Esophagus muscularis mucosa (tissue), 4 donors: ENCODE results near the gene FRMD4A. TPM values are rescaled to one million over a fixed set of nuclear protein-coding genes. Genes with fewer than 3 reads are reported as not detected.

Source experiments
- DNase-seq: peaks from one replicate; pipeline ENCODE4 v3.0.0-alpha.2; 2017; ENCODE audit errors: extremely low spot score
- H3K27ac ChIP-seq, 4 donors: fragments of 200-600 bp; sonication (generic); replicated peaks in 1 of 4; 1 replicate in 3 of 4; 2 replicates in 1 of 4; pipeline ENCODE4 v1.5.1; 2016 to 2019; ENCODE audit warnings: mild to moderate bottlenecking in 1 of 4
- H3K27me3 ChIP-seq, 4 donors: fragments of 200-600 bp; sonication (generic); one replicate each; pipeline versions ENCODE4 v1.5.1 to v1.6.0; 2016 to 2019
- H3K36me3 ChIP-seq, 4 donors: fragments of 200-600 bp; sonication (generic); one replicate each; pipeline ENCODE4 v1.5.1; 2016 to 2019
- H3K4me1 ChIP-seq, 4 donors: fragments of 200-600 bp; sonication (generic); one replicate each; pipeline ENCODE4 v1.5.1; 2016 to 2019
- H3K4me3 ChIP-seq, 4 donors: fragments of 200-600 bp; sonication (generic); 1 replicate in 2 of 4; 2 replicates in 2 of 4; pipeline ENCODE4 v1.5.1; 2016 to 2019; ENCODE audit warnings: mild to moderate bottlenecking in 4 of 4, moderate library complexity in 1 of 4
- H3K9me3 ChIP-seq, 4 donors: fragments of 200-600 bp; sonication (generic); 1 replicate in 3 of 4; 2 replicates in 1 of 4; pipeline ENCODE4 v1.5.1; 2016 to 2019
- EP300 ChIP-seq: sonication (generic); formaldehyde crosslinking; IDR thresholded peaks from one replicate; pipeline ENCODE4 v1.6.1; 2017; ENCODE audit warnings: antibody characterized with exemption
- POLR2A ChIP-seq: fragments of 450-650 bp; IDR thresholded peaks from one replicate; pipeline ENCODE4 v1.6.1; 2017; ENCODE audit warnings: antibody characterized with exemption, moderate library complexity, mild to moderate bottlenecking, low read depth
- POLR2AphosphoS5 ChIP-seq, 2 donors: sonication (generic); formaldehyde crosslinking; IDR thresholded peaks; one replicate each; pipeline ENCODE4 v1.6.1; 2017; ENCODE audit warnings: antibody characterized with exemption in 2 of 2
- WGBS: methylation state at CpG from one replicate; pipeline ENCODE4 v1.1.5; 2018; 5-methylcytosine and 5-hydroxymethylcytosine counted together
- intact Hi-C: fragments of 100-400 bp; cut with DNase I; formaldehyde crosslinking; loops from one replicate; pipeline ENCODE4 v1.15.1; 2023
- total RNA-seq, 4 donors: library from RNA; depleted of rRNA; stranded (reverse); fragments of >200 nt; gene quantifications; one replicate each; pipeline versions ENCODE4 v1.1.0 to v1.2.1, GENCODE V29; 2016
- TF ChIP-seq, protein P1 (sequence below), 3 experiments: fragments of 200-600 bp in 2 of 3; fragments of 450-650 bp in 1 of 3; sonication (generic) in 2 of 3; IDR thresholded peaks; one replicate each; pipeline ENCODE4 v1.5.1; 2017 to 2019; ENCODE audit warnings: antibody characterized with exemption in 3 of 3, mild to moderate bottlenecking in 2 of 3, moderate library complexity in 1 of 3

FRMD4A gene
- total RNA-seq, 4 donors from 2014 or later = 17.0 to 28.8 (median 21.8) TPM

DNA sequence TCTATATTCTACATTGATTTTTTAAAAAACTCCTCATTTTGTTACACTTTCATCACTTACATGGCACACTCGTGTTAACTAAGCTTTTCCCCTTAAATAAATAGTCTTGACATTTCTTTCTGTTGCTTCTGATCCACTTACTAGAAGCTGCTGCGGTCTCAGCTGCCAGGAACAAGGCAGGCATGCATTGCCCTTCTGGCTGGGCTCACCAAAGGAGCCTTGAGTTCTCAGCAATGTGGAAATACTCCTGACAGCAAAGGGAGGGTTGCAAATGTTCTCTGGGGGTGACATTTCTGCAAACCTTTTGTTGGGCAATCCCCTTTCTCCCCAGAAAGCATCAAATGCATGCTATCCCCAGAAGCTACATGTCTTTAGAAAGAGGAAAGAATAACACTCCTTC is 393.9 kb downstream of the FRMD4A start:
- peaks cover 3 to 17% (median 15%) of the 10 kb centered on the region in 4 donors for H3K4me1 ChIP-seq
- no peak overlapping the region for H3K4me3 ChIP-seq
- H3K36me3 ChIP-seq = no peaks in the 10 kb centered on the region
- no peak overlapping the region for H3K27ac ChIP-seq
- TF ChIP-seq POLR2A (no peak), EP300 (no peak), POLR2AphosphoS5 (IDR thresholded peaks at IDR 0.05) (no peak)
- TF ChIP-seq, protein P1, sequence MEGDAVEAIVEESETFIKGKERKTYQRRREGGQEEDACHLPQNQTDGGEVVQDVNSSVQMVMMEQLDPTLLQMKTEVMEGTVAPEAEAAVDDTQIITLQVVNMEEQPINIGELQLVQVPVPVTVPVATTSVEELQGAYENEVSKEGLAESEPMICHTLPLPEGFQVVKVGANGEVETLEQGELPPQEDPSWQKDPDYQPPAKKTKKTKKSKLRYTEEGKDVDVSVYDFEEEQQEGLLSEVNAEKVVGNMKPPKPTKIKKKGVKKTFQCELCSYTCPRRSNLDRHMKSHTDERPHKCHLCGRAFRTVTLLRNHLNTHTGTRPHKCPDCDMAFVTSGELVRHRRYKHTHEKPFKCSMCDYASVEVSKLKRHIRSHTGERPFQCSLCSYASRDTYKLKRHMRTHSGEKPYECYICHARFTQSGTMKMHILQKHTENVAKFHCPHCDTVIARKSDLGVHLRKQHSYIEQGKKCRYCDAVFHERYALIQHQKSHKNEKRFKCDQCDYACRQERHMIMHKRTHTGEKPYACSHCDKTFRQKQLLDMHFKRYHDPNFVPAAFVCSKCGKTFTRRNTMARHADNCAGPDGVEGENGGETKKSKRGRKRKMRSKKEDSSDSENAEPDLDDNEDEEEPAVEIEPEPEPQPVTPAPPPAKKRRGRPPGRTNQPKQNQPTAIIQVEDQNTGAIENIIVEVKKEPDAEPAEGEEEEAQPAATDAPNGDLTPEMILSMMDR (IDR thresholded peaks at IDR 0.05) = no peak
- H3K9me3 ChIP-seq = no peaks in the 10 kb centered on the region
- no peaks in the 10 kb centered on the region for H3K27me3 ChIP-seq
- 76% methylated on average over 2 of the region's 2 CpGs for WGBS
- intact Hi-C loops = no loop called here
- no peak for DNase-seq

- Histone ChIP-seq H3K27me3 (no peaks in the 10 kb centered on the region), H3K36me3 (no peaks in the 10 kb centered on the region), H3K27ac (no peak overlapping the region), H3K4me1 (peaks cover 0 to 13% (median 4%) of the 10 kb centered on the region in 4 donors), H3K9me3 (no peaks in the 10 kb centered on the region), H3K4me3 (no peak overlapping the region)
- DNase-seq = no peak
- intact Hi-C loops = no loop called here
- 59% methylated on average over 7 of the region's 10 CpGs for WGBS
- TF ChIP-seq POLR2A (no peak), POLR2AphosphoS5 (IDR thresholded peaks at IDR 0.05) (no peak), EP300 (no peak)
- TF ChIP-seq, protein P1 (IDR thresholded peaks at IDR 0.05) = no peak
Measured at GRCh38 chr10:13930120-13930519, 400.6 kb downstream of the FRMD4A start.

GRCh38 chr10:13928451-13928850 is 402.3 kb downstream of the FRMD4A start:
- no peak overlapping the region for H3K27ac ChIP-seq
- H3K4me3 ChIP-seq = no peak overlapping the region
- no peaks in the 10 kb centered on the region for H3K36me3 ChIP-seq
- H3K4me1 ChIP-seq = peaks cover 0 to 18% (median 3%) of the 10 kb centered on the region in 4 donors
- H3K9me3 ChIP-seq = no peaks in the 10 kb centered on the region
- no peaks in the 10 kb centered on the region for H3K27me3 ChIP-seq
- 68% methylated on average over 3 of the region's 3 CpGs for WGBS
- intact Hi-C loops = no loop called here
- TF ChIP-seq POLR2AphosphoS5 (IDR thresholded peaks at IDR 0.05) (no peak), EP300 (no peak), POLR2A (no peak)
- TF ChIP-seq, protein P1 (IDR thresholded peaks at IDR 0.05) = no peak
- DNase-seq = no peak

GRCh38 chr10:13925971-13926780 is 404.5 kb downstream of the FRMD4A start:
- no peak for DNase-seq
- H3K27me3 ChIP-seq = no peaks in the 10 kb centered on the region
- no peak overlapping the region for H3K4me3 ChIP-seq
- H3K9me3 ChIP-seq = no peaks in the 10 kb centered on the region
- peaks cover 0 to 18% (median 3%) of the 10 kb centered on the region in 4 donors for H3K4me1 ChIP-seq
- no peaks in the 10 kb centered on the region for H3K36me3 ChIP-seq
- TF ChIP-seq, protein P1 (IDR thresholded peaks at IDR 0.05) = no peak
- no peak for TF ChIP-seq POLR2A
- TF ChIP-seq POLR2AphosphoS5 (IDR thresholded peaks at IDR 0.05) = no peak
- TF ChIP-seq EP300 = no peak
- H3K27ac ChIP-seq = no peak overlapping the region
- WGBS = 61% methylated on average over 5 of the region's 5 CpGs
- intact Hi-C loops = no loop called here
